K562 (cell line): ENCODE results near the gene CRYBG2. TPM values are rescaled to one million over a fixed set of nuclear protein-coding genes. Genes with fewer than 3 reads are reported as not detected.

Experiments used
- AFF4 ChIP-seq: sonication (generic); formaldehyde crosslinking; IDR thresholded peaks from 2 replicates; pipeline ENCODE4 v1.8.0; 2023; ENCODE audit warnings: mild to moderate bottlenecking, missing genetic modification reagents
- CHCHD3 ChIP-seq: fragments of 250-450 bp; sonication (Bioruptor Pico); IDR thresholded peaks from 2 replicates; pipeline ENCODE4 v2.1.2; 2022; ENCODE audit warnings: mild to moderate bottlenecking
- FOXJ3 ChIP-seq: sonication (generic); formaldehyde crosslinking; IDR thresholded peaks from 2 replicates; pipeline ENCODE4 v1.4.0; 2020; ENCODE audit warnings: mild to moderate bottlenecking, missing genetic modification reagents
- GTF2B ChIP-seq: IDR thresholded peaks from 2 replicates; pipeline ENCODE4 v1.6.1; 2011; ENCODE audit not compliant: insufficient read length; ENCODE audit errors: extremely low read depth
- HDAC8 ChIP-seq: fragments of 450-650 bp; IDR thresholded peaks from 2 replicates; pipeline ENCODE4 v1.6.1; 2016; ENCODE audit warnings: mild to moderate bottlenecking, missing genetic modification characterization, moderate library complexity, missing compliant biosample characterization
- JUNB ChIP-seq: fragments of 450-650 bp; formaldehyde crosslinking; conservative IDR thresholded peaks from 2 replicates; pipeline ENCODE4 v1.4.0; 2020; ENCODE audit warnings: mild to moderate bottlenecking
- MAX ChIP-seq: sonication (generic); formaldehyde crosslinking; IDR thresholded peaks from 2 replicates; pipeline ENCODE4 v1.9.0; 2022; ENCODE audit warnings: mild to moderate bottlenecking, missing genetic modification reagents
- NFE2L1 ChIP-seq: fragments of 450-650 bp; IDR thresholded peaks from 2 replicates; pipeline ENCODE4 v1.6.1; 2016; ENCODE audit warnings: missing genetic modification characterization, low read depth, mild to moderate bottlenecking, missing compliant biosample characterization, moderate library complexity, borderline replicate concordance
- NFRKB ChIP-seq: fragments of 450-650 bp; IDR thresholded peaks from 2 replicates; pipeline ENCODE4 v1.6.1; 2016; ENCODE audit warnings: low read depth
- NR0B1 ChIP-seq: fragments of 450-650 bp; IDR thresholded peaks from one replicate; pipeline ENCODE4 v1.6.1; 2018; ENCODE audit warnings: mild to moderate bottlenecking, moderate library complexity; ENCODE audit not compliant: partially characterized antibody
- SAP30 ChIP-seq: fragments of 200-600 bp; sonication (generic); IDR thresholded peaks from 2 replicates; pipeline ENCODE4 v1.6.1; 2012; ENCODE audit warnings: borderline replicate concordance, low read depth, mild to moderate bottlenecking, moderate library complexity, low read length, control low read depth, inconsistent platforms; ENCODE audit not compliant: insufficient read depth, poor library complexity, severe bottlenecking
- SMARCA4 ChIP-seq: fragments of 450-650 bp; IDR thresholded peaks from 2 replicates; pipeline ENCODE4 v1.6.1; 2016
- TAF7 ChIP-seq: fragments of 450-650 bp; IDR thresholded peaks from 2 replicates; pipeline ENCODE4 v1.6.1; 2016; ENCODE audit warnings: missing genetic modification characterization, missing compliant biosample characterization
- ZBTB34 ChIP-seq: fragments of 250-450 bp; sonication (Bioruptor Pico); IDR thresholded peaks from 2 replicates; pipeline ENCODE4 v1.8.0; 2021; ENCODE audit warnings: mild to moderate bottlenecking, moderate library complexity
- ZEB2 ChIP-seq: fragments of 450-650 bp; IDR thresholded peaks from 2 replicates; pipeline ENCODE4 v1.6.1; 2016
- ZNF217 ChIP-seq: sonication (generic); formaldehyde crosslinking; IDR thresholded peaks from 2 replicates; pipeline ENCODE4 v1.8.0; 2022; ENCODE audit warnings: mild to moderate bottlenecking, missing genetic modification reagents
- ZNF431 ChIP-seq: sonication (generic); formaldehyde crosslinking; IDR thresholded peaks from 2 replicates; pipeline ENCODE4 v1.8.0; 2022; ENCODE audit warnings: mild to moderate bottlenecking, missing genetic modification reagents
- ZNF507 ChIP-seq: conservative IDR thresholded peaks from 2 replicates; pipeline ENCODE4 v1.6.1; 2017; ENCODE audit warnings: missing genetic modification characterization, missing compliant biosample characterization
- ZNF561 ChIP-seq: fragments of 450-650 bp; formaldehyde crosslinking; conservative IDR thresholded peaks from 2 replicates; pipeline ENCODE4 v1.4.0; 2020; ENCODE audit warnings: mild to moderate bottlenecking, moderate library complexity
- polyA plus RNA-seq, 8 experiments: library from polyadenylated mRNA; depleted of rRNA in 4 of 8; stranded (reverse) in 5 of 8; unstranded in 3 of 8; fragments of >200 nt; fragmentation: Nextera tagmentation in 2 of 8; fragmentation: Illumina TruSeq in 1 of 8; extraction: Ambion mirVana in 2 of 8; extraction: Trizol in 1 of 8; gene quantifications; 2 replicates each; pipeline versions ENCODE4 v1.2.1 to v1.2.3, GENCODE V29; 2011 to 2014; ENCODE audit warnings: inconsistent platforms in 1 of 8, missing spikeins in 1 of 8
- total RNA-seq, 7 experiments: library from RNA; depleted of rRNA in 6 of 7; stranded (reverse); fragments of >200 nt in 6 of 7; fragmentation: Illumina TruSeq in 2 of 7; extraction: Trizol in 2 of 7; gene quantifications; 2 replicates each; pipeline versions ENCODE4 v1.2.1 to v1.2.3, GENCODE V29; 2011 to 2021; ENCODE audit warnings: low replicate concordance in 1 of 7

CRYBG2 gene
- total and polyA plus RNA-seq, 9 of the 15 experiments (the other 6 are each of a cell fraction or from before 2014, with no cell fraction given), result 0.39 to 8.5 (median 3.7) TPM

GRCh38 chr1:26287033-26287711 lies 66.8 kb downstream of the CRYBG2 start (continued):
- TF ChIP-seq ZNF561 (CRISPR knock-in tag) (no peak), ZEB2 (peak; percentile 72), NR0B1 (no peak), FOXJ3 (CRISPR knock-in tag) (no peak), JUNB (CRISPR knock-in tag) (no peak), NFRKB (0 out of 2 replicates have a peak, but pooled peaks have one; percentile 29), AFF4 (CRISPR knock-in tag) (no peak), CHCHD3 (no peak), SMARCA4 (peak; percentile 95), ZBTB34 (CRISPR knock-in tag) (no peak), ZNF507 (tag) (no peak), NFE2L1 (tag) (no peak), SAP30 (no peak), GTF2B (no peak), MAX (CRISPR knock-in tag) (peak; percentile 95), ZNF431 (CRISPR knock-in tag) (peak; percentile 71), HDAC8 (tag) (no peak), TAF7 (tag) (no peak), ZNF217 (CRISPR knock-in tag) (no peak)
